Activated CD4-positive, CD25-positive, alpha-beta regulatory T cell treated with anti-CD3 and anti-CD28 coated beads, Interleukin-2, amount 50 U/mL, for 72 hours (primary cell): ENCODE measurements around the gene OR1E2.
A peak's percentile ranks its signal among the peaks of the same experiment; 100 is the strongest.

Experiments used
- DNase-seq: peaks from one replicate; pipeline ENCODE4 v3.0.0; 2021

Gene OR1E2

DNA sequence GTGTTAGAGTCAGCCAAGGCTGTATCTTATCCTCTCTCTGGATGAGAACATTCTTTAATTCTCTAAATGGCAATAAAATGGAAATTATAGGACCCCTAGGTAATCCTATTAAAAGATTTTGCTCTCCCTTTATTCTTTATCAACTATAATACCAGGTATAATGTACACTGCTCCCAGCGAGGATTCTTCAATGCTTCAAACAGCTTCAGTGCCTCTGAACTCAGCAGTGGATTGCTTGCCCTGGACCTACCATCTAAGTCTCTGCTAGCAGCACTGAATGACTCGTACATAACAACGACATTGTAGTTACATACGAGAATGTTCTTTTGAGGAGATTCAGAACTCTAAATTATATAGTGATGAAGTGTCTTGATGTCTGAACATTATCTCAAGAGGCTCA, 43.9 kb downstream of the OR1E2 start:
- no peak for DNase-seq

- peak; percentile 42 for DNase-seq
These were observed 47.5 kb downstream of the OR1E2 start, which contains the start of gene OR3A2 for GRCh38 chr17:3385869-3386816. Gene OR3A2, minus strand, starts transcription at chr17:3386308.
